Activated naive CD4-positive, alpha-beta T cell treated with anti-CD3 and anti-CD28 coated beads for 36 hours (primary cell): ENCODE data around the gene SYNDIG1. TPM values are rescaled to one million over a fixed set of nuclear protein-coding genes. Genes with fewer than 3 reads are reported as not detected.

Experiments
- CTCF ChIA-PET: fragments of 350-600 bp; sonication (Branson Sonifier 250); formaldehyde crosslinking; loops from one replicate; lab custom pipeline; 2021; ENCODE audit warnings: antibody characterized with exemption; lab: Charles Lee
- DNase-seq: peaks from one replicate; pipeline ENCODE4 v3.0.0-alpha.2; 2020
- H3K27ac Mint-ChIP-seq: one replicate; pipeline ENCODE4 v1.8.0; 2021; ENCODE audit warnings: mild to moderate bottlenecking, mixed read lengths
- H3K27me3 Mint-ChIP-seq: one replicate; pipeline ENCODE4 v1.8.0; 2021; ENCODE audit warnings: low read depth, mixed read lengths
- H3K36me3 Mint-ChIP-seq: one replicate; pipeline ENCODE4 v1.8.0; 2021; ENCODE audit warnings: low read depth, mixed read lengths
- H3K4me1 Mint-ChIP-seq: one replicate; pipeline ENCODE4 v1.8.0; 2021; ENCODE audit warnings: low read depth, mixed read lengths
- H3K4me3 Mint-ChIP-seq: one replicate; pipeline ENCODE4 v1.8.0; 2021; ENCODE audit warnings: mild to moderate bottlenecking, moderate library complexity, mixed read lengths
- H3K9me3 Mint-ChIP-seq: one replicate; pipeline ENCODE4 v1.8.0; 2021; ENCODE audit warnings: mixed read lengths
- intact Hi-C: fragments of 100-400 bp; cut with micrococcal nuclease; formaldehyde crosslinking; loops from one replicate; pipeline ENCODE4 v1.15.1; 2023
- total RNA-seq, 2 experiments: library from RNA; stranded (reverse); gene quantifications; one replicate each; pipeline ENCODE4 v1.2.3, GENCODE V29; 2021

SYNDIG1 gene
- total RNA-seq, 2 experiments from 2014 or later, result not detected

GRCh38 chr20:24438331-24438730 is 31.1 kb upstream of the SYNDIG1 start:
- H3K4me3 Mint-ChIP-seq, result no peak overlapping the region
- H3K4me1 Mint-ChIP-seq, result no peaks in the 10 kb centered on the region
- no peak overlapping the region for H3K27ac Mint-ChIP-seq
- CTCF ChIA-PET, result no interaction called here
- no peaks in the 10 kb centered on the region for H3K9me3 Mint-ChIP-seq
- H3K36me3 Mint-ChIP-seq, result no peaks in the 10 kb centered on the region
- DNase-seq, result no peak
- intact Hi-C loops, result no loop called here
- no peaks in the 10 kb centered on the region for H3K27me3 Mint-ChIP-seq

GRCh38 chr20:24439737-24440387 is 29.6 kb upstream of the SYNDIG1 start:
- Mint-ChIP-seq H3K9me3 (no peaks in the 10 kb centered on the region), H3K27ac (no peak overlapping the region), H3K27me3 (no peaks in the 10 kb centered on the region), H3K36me3 (no peaks in the 10 kb centered on the region), H3K4me1 (no peaks in the 10 kb centered on the region), H3K4me3 (no peak overlapping the region)
- CTCF ChIA-PET, result interaction anchor here (0.5 kb wide), 1 partner anchor 107 kb away, joined by 3 read pairs; no protein-coding TSS in a partner anchor
- DNase-seq, result no peak
- intact Hi-C loops, result no loop called here

- Mint-ChIP-seq H3K27ac (no peak overlapping the region), H3K9me3 (no peaks in the 10 kb centered on the region), H3K27me3 (no peaks in the 10 kb centered on the region), H3K4me3 (no peak overlapping the region), H3K36me3 (no peaks in the 10 kb centered on the region), H3K4me1 (no peaks in the 10 kb centered on the region)
- CTCF ChIA-PET, result interaction anchor here (1.0 kb wide), 1 partner anchor 8 kb away, joined by 3 read pairs; no protein-coding TSS in a partner anchor
- intact Hi-C loops, result no loop called here
- no peak for DNase-seq
Observed at GRCh38 chr20:24441661-24442060, 27.8 kb upstream of the SYNDIG1 start.

- intact Hi-C loops, result no loop called here
- CTCF ChIA-PET, result interaction anchor here (1.0 kb wide), 1 partner anchor 9 kb away, joined by 3 read pairs; no protein-coding TSS in a partner anchor
- no peak overlapping the region for H3K27ac Mint-ChIP-seq
- H3K27me3 Mint-ChIP-seq, result no peaks in the 10 kb centered on the region
- H3K9me3 Mint-ChIP-seq, result no peaks in the 10 kb centered on the region
- DNase-seq, result no peak
- no peaks in the 10 kb centered on the region for H3K36me3 Mint-ChIP-seq
- no peak overlapping the region for H3K4me3 Mint-ChIP-seq
- H3K4me1 Mint-ChIP-seq, result no peaks in the 10 kb centered on the region
Observed at GRCh38 chr20:24442909-24443308, 26.5 kb upstream of the SYNDIG1 start.

- no peak overlapping the region for H3K27ac Mint-ChIP-seq
- no peaks in the 10 kb centered on the region for H3K36me3 Mint-ChIP-seq
- H3K4me3 Mint-ChIP-seq, result no peak overlapping the region
- DNase-seq, result no peak
- intact Hi-C loops, result no loop called here
- no peaks in the 10 kb centered on the region for H3K9me3 Mint-ChIP-seq
- peaks cover 2% of the 10 kb centered on the region for H3K4me1 Mint-ChIP-seq
- H3K27me3 Mint-ChIP-seq, result no peaks in the 10 kb centered on the region
- CTCF ChIA-PET, result no interaction called here
Observed at GRCh38 chr20:24443436-24443835, 26.0 kb upstream of the SYNDIG1 start.

- CTCF ChIA-PET, result no interaction called here
- intact Hi-C loops, result no loop called here
- Mint-ChIP-seq H3K4me3 (no peak overlapping the region), H3K9me3 (no peaks in the 10 kb centered on the region), H3K36me3 (no peaks in the 10 kb centered on the region), H3K27me3 (no peaks in the 10 kb centered on the region), H3K4me1 (peaks cover 2% of the 10 kb centered on the region), H3K27ac (no peak overlapping the region)
- no peak for DNase-seq
Observed at GRCh38 chr20:24444526-24445190, 24.8 kb upstream of the SYNDIG1 start.

GRCh38 chr20:24445510-24446170 is 23.8 kb upstream of the SYNDIG1 start:
- CTCF ChIA-PET, result no interaction called here
- peaks cover 2% of the 10 kb centered on the region for H3K4me1 Mint-ChIP-seq
- no peaks in the 10 kb centered on the region for H3K36me3 Mint-ChIP-seq
- H3K9me3 Mint-ChIP-seq, result no peaks in the 10 kb centered on the region
- intact Hi-C loops, result no loop called here
- no peak for DNase-seq
- no peak overlapping the region for H3K4me3 Mint-ChIP-seq
- H3K27ac Mint-ChIP-seq, result no peak overlapping the region
- no peaks in the 10 kb centered on the region for H3K27me3 Mint-ChIP-seq

- Mint-ChIP-seq H3K27me3 (no peaks in the 10 kb centered on the region), H3K36me3 (no peaks in the 10 kb centered on the region), H3K4me3 (no peak overlapping the region), H3K4me1 (peaks cover 2% of the 10 kb centered on the region), H3K9me3 (no peaks in the 10 kb centered on the region), H3K27ac (no peak overlapping the region)
- CTCF ChIA-PET, result no interaction called here
- intact Hi-C loops, result no loop called here
- no peak for DNase-seq
Observed at GRCh38 chr20:24446811-24447210, 22.6 kb upstream of the SYNDIG1 start.

- H3K27me3 Mint-ChIP-seq, result no peaks in the 10 kb centered on the region
- H3K4me1 Mint-ChIP-seq, result peaks cover 2% of the 10 kb centered on the region
- CTCF ChIA-PET, result interaction anchor here (0.5 kb wide), 1 partner anchor 24 kb away, joined by 6 read pairs; no protein-coding TSS in a partner anchor
- no peak for DNase-seq
- H3K4me3 Mint-ChIP-seq, result no peak overlapping the region
- no peaks in the 10 kb centered on the region for H3K9me3 Mint-ChIP-seq
- H3K27ac Mint-ChIP-seq, result no peak overlapping the region
- no peaks in the 10 kb centered on the region for H3K36me3 Mint-ChIP-seq
- intact Hi-C loops, result no loop called here
Observed at GRCh38 chr20:24448170-24448569, 21.3 kb upstream of the SYNDIG1 start.

- DNase-seq, result no peak
- CTCF ChIA-PET, result no interaction called here
- H3K4me1 Mint-ChIP-seq, result peaks cover 6% of the 10 kb centered on the region
- no peaks in the 10 kb centered on the region for H3K36me3 Mint-ChIP-seq
- H3K9me3 Mint-ChIP-seq, result no peaks in the 10 kb centered on the region
- H3K27ac Mint-ChIP-seq, result no peak overlapping the region
- no peak overlapping the region for H3K4me3 Mint-ChIP-seq
- intact Hi-C loops, result no loop called here
- no peaks in the 10 kb centered on the region for H3K27me3 Mint-ChIP-seq
Observed at GRCh38 chr20:24449026-24449720, 20.3 kb upstream of the SYNDIG1 start.

GRCh38 chr20:24450177-24450576 is 19.3 kb upstream of the SYNDIG1 start:
- intact Hi-C loops, result no loop called here
- DNase-seq, result no peak
- H3K27ac Mint-ChIP-seq, result no peak overlapping the region
- no peaks in the 10 kb centered on the region for H3K9me3 Mint-ChIP-seq
- no peak overlapping the region for H3K4me3 Mint-ChIP-seq
- H3K27me3 Mint-ChIP-seq, result no peaks in the 10 kb centered on the region
- H3K4me1 Mint-ChIP-seq, result peaks cover 6% of the 10 kb centered on the region
- no peaks in the 10 kb centered on the region for H3K36me3 Mint-ChIP-seq
- CTCF ChIA-PET, result interaction anchor here (0.6 kb wide), 1 partner anchor 80 kb away, joined by 3 read pairs; no protein-coding TSS in a partner anchor
